Neuron (in vitro differentiated cells): Measurements from ENCODE around the gene TXNL4B.
"Not testable (repeated sequence)": the region's sequence is repeated elsewhere in the genome, so short reads cannot be mapped to it uniquely, and the experiment has no call there.

Experiments used
- H2AFZ ChIP-seq: one replicate; pipeline ENCODE4 v1.6.1; 2013; ENCODE audit warnings: low read depth, mild to moderate bottlenecking, inconsistent platforms, low read length, moderate library complexity
- H3K27me3 ChIP-seq: one replicate; pipeline ENCODE4 v1.6.1; 2013; ENCODE audit warnings: low read length; ENCODE audit not compliant: insufficient read depth
- H3K36me3 ChIP-seq: one replicate; pipeline ENCODE4 v1.6.1; 2013; ENCODE audit warnings: low read length; ENCODE audit not compliant: insufficient read depth
- H3K4me1 ChIP-seq: one replicate; pipeline ENCODE4 v1.6.1; 2013; ENCODE audit warnings: low read length; ENCODE audit not compliant: insufficient read depth
- H3K4me3 ChIP-seq: 2 replicates; pipeline ENCODE4 v1.5.1; 2013; ENCODE audit warnings: mild to moderate bottlenecking, low read length, moderate library complexity
- H3K9me3 ChIP-seq: one replicate; pipeline ENCODE4 v1.6.1; 2013; ENCODE audit warnings: low read length

Gene TXNL4B

DNA sequence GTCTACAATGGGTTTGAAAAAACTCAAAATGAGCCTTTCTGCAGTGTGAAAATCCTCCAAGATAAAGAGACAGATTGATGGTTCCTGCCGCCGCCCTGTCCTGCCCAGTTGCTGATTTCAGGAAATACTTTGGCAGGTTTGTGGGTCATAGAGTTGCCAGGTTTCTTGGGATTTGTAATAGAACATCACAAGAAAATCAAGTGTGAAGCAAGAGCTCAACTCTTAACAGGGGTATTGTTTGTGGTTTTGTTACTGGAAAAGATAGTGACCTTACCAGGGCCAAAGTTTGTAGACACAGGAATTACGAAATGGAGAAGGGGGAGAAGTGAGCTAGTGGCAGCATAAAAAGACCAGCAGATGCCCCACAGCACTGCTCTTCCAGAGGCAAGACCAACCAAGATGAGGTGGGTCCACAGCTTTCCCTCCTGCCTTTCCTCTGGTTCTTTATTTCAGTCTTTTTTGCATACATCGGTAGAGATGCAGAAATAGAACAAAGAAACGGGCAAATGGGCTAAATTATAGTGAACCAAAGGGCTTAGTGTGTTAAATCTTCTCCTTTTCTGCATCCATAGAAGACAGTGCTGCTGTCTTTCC is 39.1 kb downstream of the TXNL4B start, which contains the start of gene HP:
HP (plus strand) TSS at position 252 of the 594 bp plus-strand sequence; CDS start at position 400, 148 bp downstream.
- H3K36me3 ChIP-seq, H2AFZ ChIP-seq, H3K4me3 ChIP-seq: not testable (repeated sequence)

GRCh38 chr16:72051818-72052217 is 41.6 kb downstream of the TXNL4B start:
- Histone ChIP-seq H2AFZ (no peak overlapping the region), H3K36me3 (no peaks in the 10 kb centered on the region), H3K27me3 (no peaks in the 10 kb centered on the region), H3K4me3 (no peak overlapping the region), H3K9me3 (peaks cover 3% of the 10 kb centered on the region), H3K4me1 (no peaks in the 10 kb centered on the region)

More for the DNA sequence above, 39.1 kb downstream of the TXNL4B start, which contains the start of gene HP:
- H3K9me3 ChIP-seq, H3K27me3 ChIP-seq, H3K4me1 ChIP-seq: not testable (repeated sequence)

- no peak overlapping the region for H3K4me3 ChIP-seq
- no peak overlapping the region for H2AFZ ChIP-seq
- no peaks in the 10 kb centered on the region for H3K4me1 ChIP-seq
- no peaks in the 10 kb centered on the region for H3K27me3 ChIP-seq
- H3K9me3 ChIP-seq, result peaks cover 3% of the 10 kb centered on the region
- no peaks in the 10 kb centered on the region for H3K36me3 ChIP-seq
Measured at GRCh38 chr16:72050769-72051464, 42.5 kb downstream of the TXNL4B start.

DNA sequence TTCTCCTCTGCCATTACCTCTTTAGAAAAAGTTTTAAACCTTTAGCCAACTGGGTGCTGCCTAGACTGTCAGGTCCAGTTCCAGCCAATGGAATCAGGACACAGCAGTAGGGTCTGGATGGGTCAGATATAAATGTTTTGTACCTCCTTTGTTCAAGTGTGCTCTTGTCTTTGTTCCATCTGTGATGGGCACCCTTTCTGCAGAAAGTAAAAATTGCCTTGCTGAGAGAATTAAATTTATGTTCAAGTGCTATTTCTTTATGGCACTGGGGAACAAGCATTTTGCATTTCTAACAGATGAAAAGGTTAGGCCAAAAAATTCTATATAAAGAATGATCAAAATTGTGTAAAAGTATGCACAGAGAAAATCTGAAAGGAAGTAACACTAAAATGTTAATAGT is 44.3 kb downstream of the TXNL4B start:
- Histone ChIP-seq H3K4me1 (no peaks in the 10 kb centered on the region), H3K36me3 (no peaks in the 10 kb centered on the region), H2AFZ (no peak overlapping the region), H3K9me3 (peaks cover 3% of the 10 kb centered on the region), H3K27me3 (no peaks in the 10 kb centered on the region), H3K4me3 (no peak overlapping the region)

GRCh38 chr16:72044825-72045359 is 48.5 kb downstream of the TXNL4B start:
- Histone ChIP-seq H3K36me3 (no peaks in the 10 kb centered on the region), H3K9me3 (peaks cover 3% of the 10 kb centered on the region), H2AFZ (no peak overlapping the region), H3K4me1 (no peaks in the 10 kb centered on the region), H3K4me3 (no peak overlapping the region), H3K27me3 (no peaks in the 10 kb centered on the region)

DNA sequence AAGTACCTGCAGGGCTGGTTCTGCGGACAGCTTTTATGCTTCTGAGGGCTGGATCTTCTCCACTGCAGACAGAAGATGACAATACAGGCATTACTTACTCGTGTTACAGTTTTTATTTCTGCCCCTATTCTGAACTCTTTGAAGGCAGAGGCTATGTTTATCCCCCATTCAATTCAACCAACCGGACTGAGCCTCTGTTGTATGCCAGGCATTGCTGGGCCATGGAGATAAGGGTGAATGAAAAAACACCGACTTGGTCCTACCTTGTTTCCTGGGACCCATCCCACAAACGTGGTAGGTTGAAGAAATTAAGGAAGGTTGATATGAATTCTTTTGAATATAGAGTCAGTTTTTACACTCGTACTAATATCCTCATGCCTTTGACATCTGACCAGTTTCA is 49.1 kb downstream of the TXNL4B start:
- H3K4me3 ChIP-seq, result no peak overlapping the region
- H3K36me3 ChIP-seq, result no peaks in the 10 kb centered on the region
- peaks cover 3% of the 10 kb centered on the region for H3K9me3 ChIP-seq
- no peak overlapping the region for H2AFZ ChIP-seq
- no peaks in the 10 kb centered on the region for H3K27me3 ChIP-seq
- no peaks in the 10 kb centered on the region for H3K4me1 ChIP-seq

DNA sequence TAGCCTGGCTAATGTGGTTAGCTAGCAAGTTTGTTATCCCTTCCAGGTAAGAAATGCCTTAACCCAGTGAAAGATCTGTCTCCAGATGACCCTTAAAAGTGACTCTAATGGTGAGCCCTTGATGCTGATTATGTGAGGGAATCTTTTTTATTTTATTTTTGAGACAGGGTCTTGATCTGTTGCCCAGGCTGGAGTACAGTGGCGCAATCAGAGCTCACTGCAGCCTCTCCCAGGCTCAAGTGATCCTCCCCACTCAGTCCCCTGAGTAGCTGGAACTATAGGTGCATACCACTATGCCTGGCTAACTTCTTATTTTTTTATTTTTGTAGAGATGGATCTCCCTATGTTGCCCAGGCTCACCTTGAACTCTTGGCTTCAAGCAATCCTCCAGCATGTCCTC is 49.9 kb downstream of the TXNL4B start:
- Histone ChIP-seq H3K9me3 (no peaks in the 10 kb centered on the region), H2AFZ (no peak overlapping the region), H3K27me3 (no peaks in the 10 kb centered on the region), H3K4me3 (no peak overlapping the region), H3K4me1 (no peaks in the 10 kb centered on the region), H3K36me3 (no peaks in the 10 kb centered on the region)

GRCh38 chr16:72043058-72043457 is 50.4 kb downstream of the TXNL4B start:
- Histone ChIP-seq H3K9me3 (no peaks in the 10 kb centered on the region), H3K27me3 (no peaks in the 10 kb centered on the region), H2AFZ (no peak overlapping the region), H3K4me3 (no peak overlapping the region), H3K36me3 (no peaks in the 10 kb centered on the region), H3K4me1 (no peaks in the 10 kb centered on the region)

GRCh38 chr16:72042157-72042660 is 51.2 kb downstream of the TXNL4B start:
- Histone ChIP-seq H3K4me3 (no peak overlapping the region), H2AFZ (no peak overlapping the region)

DNA sequence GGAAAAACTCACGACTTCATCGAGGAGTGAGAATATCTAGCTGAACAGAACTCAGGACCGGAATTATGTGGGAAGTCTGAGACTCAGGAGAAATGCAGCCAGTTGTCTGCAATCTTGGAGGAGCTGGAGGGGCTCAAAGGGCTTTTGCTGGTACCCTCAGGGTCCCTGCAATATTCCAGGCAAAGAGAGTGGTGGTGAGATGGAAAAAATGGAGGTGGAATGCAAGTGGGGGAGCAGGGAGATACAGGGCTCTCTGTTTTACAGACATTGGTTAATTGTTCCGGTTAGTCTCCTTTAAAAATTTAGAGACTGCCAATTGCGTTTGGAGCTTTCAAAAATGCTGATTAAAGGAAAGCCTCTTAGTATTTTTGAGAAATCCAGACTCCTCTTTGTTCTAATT is 57.3 kb downstream of the TXNL4B start:
- H3K4me1 ChIP-seq, result no peaks in the 10 kb centered on the region
- H3K36me3 ChIP-seq, result no peaks in the 10 kb centered on the region
- no peaks in the 10 kb centered on the region for H3K9me3 ChIP-seq
- no peaks in the 10 kb centered on the region for H3K27me3 ChIP-seq
- H3K4me3 ChIP-seq, result no peak overlapping the region
- no peak overlapping the region for H2AFZ ChIP-seq

More at GRCh38 chr16:72042157-72042660, 51.2 kb downstream of the TXNL4B start:
- H3K36me3 ChIP-seq, result no peaks in the 10 kb centered on the region
- H3K9me3 ChIP-seq, result no peaks in the 10 kb centered on the region
- H3K4me1 ChIP-seq, result no peaks in the 10 kb centered on the region
- H3K27me3 ChIP-seq, result no peaks in the 10 kb centered on the region
